Effector memory CD8-positive, alpha-beta T cell (primary cell): ENCODE measurements around the gene HOXD13.

Experiments
- ATAC-seq: fragments of 150-1000 bp; cut with Tn5 transposase; replicated peaks from 2 replicates; pipeline ENCODE4 v1.10.0; 2021; ENCODE audit warnings: mild to moderate bottlenecking, moderate library complexity
- DNase-seq, 3 experiments: peaks; one replicate each; pipeline ENCODE4 v3.0.0; 2021
- H3K27ac Mint-ChIP-seq, 2 donors: one replicate each; pipeline ENCODE4 v1.8.0; 2022; ENCODE audit warnings: mild to moderate bottlenecking in 2 of 2, mixed read lengths in 2 of 2, moderate library complexity in 2 of 2
- H3K27me3 Mint-ChIP-seq, 2 donors: one replicate each; pipeline ENCODE4 v1.8.0; 2022; ENCODE audit warnings: mixed read lengths in 2 of 2
- H3K36me3 Mint-ChIP-seq: one replicate; pipeline ENCODE4 v1.8.0; 2022; ENCODE audit warnings: mild to moderate bottlenecking, moderate library complexity, mixed read lengths; ENCODE audit not compliant: insufficient read depth
- H3K4me1 Mint-ChIP-seq, 2 donors: one replicate each; pipeline ENCODE4 v1.8.0; 2022; ENCODE audit warnings: low read depth in 2 of 2, mixed read lengths in 2 of 2
- H3K4me3 Mint-ChIP-seq, 2 donors: one replicate each; pipeline ENCODE4 v1.8.0; 2022; ENCODE audit warnings: mild to moderate bottlenecking in 2 of 2, mixed read lengths in 2 of 2, moderate library complexity in 2 of 2
- H3K9me3 Mint-ChIP-seq, 2 donors: one replicate each; pipeline ENCODE4 v1.8.0; 2022; ENCODE audit warnings: mixed read lengths in 2 of 2

Gene HOXD13

DNA sequence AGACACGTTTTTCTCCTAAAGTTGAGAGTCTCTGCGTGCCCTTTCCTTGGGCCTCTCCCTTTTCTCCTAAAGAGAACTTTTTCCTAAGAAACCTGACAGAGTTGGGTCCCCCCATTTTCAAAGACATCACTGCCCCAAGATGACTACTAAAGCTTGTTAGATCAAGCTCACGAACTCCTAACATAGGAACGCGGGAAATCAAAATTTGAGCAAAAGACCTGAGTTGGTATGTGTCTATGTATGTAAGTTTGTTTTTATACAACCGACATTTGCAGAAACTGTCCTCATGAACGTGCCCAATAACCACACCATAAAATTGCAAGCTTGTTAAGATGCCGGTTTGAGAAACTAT lies 1.4 kb downstream of the HOXD13 start:
- Mint-ChIP-seq H3K4me1 (peaks cover 23 to 26% of the 10 kb centered on the region in 2 donors), H3K27me3 (peaks cover 88 to 96% of the 10 kb centered on the region in 2 donors), H3K27ac (no peak overlapping the region), H3K9me3 (no peaks in the 10 kb centered on the region), H3K4me3 (peak overlapping the region in 1 of 2 donors; percentile 6), H3K36me3 (peaks cover 25% of the 10 kb centered on the region)
- ATAC-seq (no peak), DNase-seq (no peak)

DNA sequence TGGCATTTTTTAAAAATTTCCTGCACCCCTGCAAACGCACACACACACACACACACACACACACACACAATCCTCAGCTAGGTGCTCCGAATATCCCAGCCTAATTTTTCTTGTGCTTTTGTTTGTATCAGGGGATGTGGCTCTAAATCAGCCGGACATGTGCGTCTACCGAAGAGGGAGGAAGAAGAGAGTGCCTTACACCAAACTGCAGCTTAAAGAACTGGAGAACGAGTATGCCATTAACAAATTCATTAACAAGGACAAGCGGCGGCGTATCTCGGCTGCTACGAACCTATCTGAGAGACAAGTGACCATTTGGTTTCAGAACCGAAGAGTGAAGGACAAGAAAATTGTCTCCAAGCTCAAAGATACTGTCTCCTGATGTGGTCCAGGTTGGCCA lies 1.8 kb downstream of the HOXD13 start:
- Mint-ChIP-seq H3K27me3 (peaks cover 88 to 96% of the 10 kb centered on the region in 2 donors), H3K36me3 (peaks cover 29% of the 10 kb centered on the region), H3K4me1 (peaks cover 23 to 26% of the 10 kb centered on the region in 2 donors), H3K9me3 (no peaks in the 10 kb centered on the region), H3K27ac (no peak overlapping the region), H3K4me3 (no peak overlapping the region)
- DNase-seq, result no peak
- ATAC-seq, result no peak

DNA sequence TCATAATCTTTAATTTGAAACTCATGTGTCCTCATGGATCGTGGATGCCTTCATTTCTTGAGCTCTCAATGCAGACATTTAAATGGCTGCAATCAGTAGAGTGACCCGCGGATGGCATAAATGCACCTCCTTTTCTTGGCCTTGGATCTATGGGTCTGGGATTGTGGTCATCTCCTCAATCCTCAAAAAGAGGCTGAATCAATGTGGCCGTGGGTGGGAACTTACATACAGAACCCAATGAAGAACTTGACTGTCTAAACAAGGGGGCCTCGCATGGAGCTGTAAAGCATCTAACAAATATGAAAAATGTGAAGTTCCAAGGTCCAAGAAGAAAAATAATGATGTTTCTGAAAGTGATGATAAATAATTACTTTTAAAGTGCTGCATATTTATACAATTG lies 2.9 kb downstream of the HOXD13 start:
- H3K27ac Mint-ChIP-seq, result no peak overlapping the region
- H3K4me3 Mint-ChIP-seq, result no peak overlapping the region
- DNase-seq (no peak), ATAC-seq (no peak)
- no peaks in the 10 kb centered on the region for H3K9me3 Mint-ChIP-seq
- H3K36me3 Mint-ChIP-seq, result peaks cover 34% of the 10 kb centered on the region
- peaks cover 23 to 26% of the 10 kb centered on the region in 2 donors for H3K4me1 Mint-ChIP-seq
- peaks cover 88 to 96% of the 10 kb centered on the region in 2 donors for H3K27me3 Mint-ChIP-seq

DNA sequence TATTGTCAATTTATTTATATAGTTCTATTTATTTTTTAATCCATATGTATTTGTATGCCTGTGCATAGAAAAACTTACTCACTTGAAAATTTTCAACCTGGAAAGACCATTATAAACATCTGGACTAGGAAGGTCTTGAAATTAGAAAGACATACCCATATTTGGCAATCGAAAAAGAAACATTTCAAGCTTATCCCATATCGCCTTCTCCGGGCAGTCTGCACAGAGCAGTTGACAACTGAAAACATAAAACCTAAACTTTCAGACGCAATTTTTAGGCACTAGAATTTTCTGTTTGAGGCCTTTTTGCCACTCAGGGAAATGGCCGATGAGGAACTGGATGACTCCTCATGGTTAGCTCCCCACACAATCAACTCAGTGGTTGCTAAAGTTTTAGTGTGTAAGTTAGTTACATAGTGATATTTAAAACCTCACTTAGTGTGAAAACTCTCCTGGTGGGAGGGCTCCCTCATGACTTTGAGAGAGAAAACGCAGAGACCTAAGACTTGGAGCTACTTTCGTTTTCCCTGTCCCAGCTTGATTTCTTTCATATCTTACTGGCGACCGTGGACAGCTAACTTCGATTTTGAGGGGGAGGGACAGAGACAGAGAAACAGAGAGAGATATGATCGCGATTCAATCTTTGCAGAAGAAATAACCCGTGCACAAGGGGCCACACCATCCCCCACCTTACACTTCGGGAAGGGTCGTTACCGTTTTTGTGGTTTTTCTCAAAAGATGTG lies 3.9 kb downstream of the HOXD13 start:
- DNase-seq (no peak), ATAC-seq (peak; percentile 17)
- Mint-ChIP-seq H3K27ac (no peak overlapping the region), H3K9me3 (no peaks in the 10 kb centered on the region), H3K27me3 (peaks cover 86 to 96% of the 10 kb centered on the region in 2 donors), H3K4me3 (peak overlapping the region; percentile 74 to 79), H3K36me3 (peaks cover 38% of the 10 kb centered on the region), H3K4me1 (peaks cover 23 to 26% of the 10 kb centered on the region in 2 donors)

DNA sequence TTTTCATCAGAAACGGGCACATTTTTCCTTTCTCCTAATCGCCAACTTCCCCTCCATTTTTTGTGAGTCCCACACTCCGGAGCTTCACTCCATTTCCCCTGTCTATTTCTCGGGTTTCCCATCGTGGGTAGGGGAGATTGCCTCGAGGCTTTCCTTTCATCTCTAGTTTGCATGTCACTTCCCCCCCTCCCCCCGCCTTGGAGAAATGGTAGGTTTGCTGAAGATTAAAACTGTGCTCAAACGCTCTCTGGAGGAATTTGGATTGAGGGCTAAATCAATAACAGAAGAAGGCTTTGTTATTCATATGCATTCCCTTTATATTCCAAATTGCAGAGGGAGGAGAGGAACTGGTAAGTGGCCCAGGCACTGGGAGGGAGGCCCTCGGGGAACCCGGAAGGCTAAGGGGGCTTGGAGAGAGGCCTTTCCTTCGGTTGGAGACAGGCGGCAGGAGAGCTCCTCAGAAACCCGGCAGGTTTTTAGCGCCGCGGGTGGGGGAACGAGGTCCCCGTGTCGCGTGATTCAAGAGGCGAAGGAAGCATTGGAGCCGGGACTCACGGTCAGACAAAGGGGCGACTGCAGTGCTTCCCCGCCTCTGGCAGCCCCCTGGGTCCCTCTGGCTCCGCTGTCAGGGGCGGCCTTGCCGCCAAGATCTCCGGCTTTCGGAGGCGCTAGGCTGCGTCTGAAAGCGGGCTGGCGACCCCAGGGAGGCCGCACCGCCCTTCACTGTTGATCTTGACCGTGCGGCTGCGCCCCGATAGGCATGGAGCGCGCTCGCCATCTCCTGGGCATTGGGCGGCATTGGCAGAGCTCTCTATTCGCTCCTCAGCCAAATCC lies 4.7 kb downstream of the HOXD13 start:
- Mint-ChIP-seq H3K4me1 (peaks cover 19 to 21% of the 10 kb centered on the region in 2 donors), H3K27me3 (peaks cover 86 to 96% of the 10 kb centered on the region in 2 donors), H3K36me3 (peaks cover 30% of the 10 kb centered on the region), H3K4me3 (peak overlapping the region; percentile 74 to 79), H3K27ac (peak overlapping the region; percentile 4 to 32), H3K9me3 (no peaks in the 10 kb centered on the region)
- DNase-seq (peak; percentile 49 to 54 (median 51)), ATAC-seq (peak; percentile 85)

DNA sequence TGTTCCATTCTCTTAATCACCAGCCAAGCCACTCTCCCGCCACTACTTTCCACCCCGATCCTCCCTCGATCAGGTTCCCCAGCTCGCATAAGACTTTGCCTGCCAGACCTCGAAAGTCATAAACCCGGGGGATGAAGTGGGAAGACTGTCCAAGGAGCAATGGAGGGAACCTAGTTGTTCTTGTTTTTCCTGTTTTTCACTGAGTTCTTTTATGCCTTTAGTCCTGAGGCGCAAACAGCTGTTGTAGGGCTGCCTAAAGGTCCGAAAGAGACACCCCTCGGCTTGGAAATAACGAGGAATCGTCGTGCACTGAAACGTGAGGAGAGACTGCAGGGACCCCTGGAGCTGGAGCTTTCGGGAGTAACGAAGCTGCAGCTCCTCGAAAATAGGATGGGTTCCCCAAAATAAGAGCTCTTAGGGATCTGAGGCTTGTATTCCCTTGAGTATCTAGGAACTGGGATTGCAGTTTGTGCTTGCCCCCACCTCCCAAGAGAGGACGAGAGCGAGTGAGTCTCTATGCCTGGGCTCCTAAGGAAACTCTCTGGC lies 5.4 kb downstream of the HOXD13 start:
- H3K9me3 Mint-ChIP-seq, result no peaks in the 10 kb centered on the region
- H3K4me1 Mint-ChIP-seq, result peaks cover 19 to 21% of the 10 kb centered on the region in 2 donors
- peaks cover 92 to 99% of the 10 kb centered on the region in 2 donors for H3K27me3 Mint-ChIP-seq
- peak overlapping the region; percentile 74 to 79 for H3K4me3 Mint-ChIP-seq
- DNase-seq (no peak), ATAC-seq (no peak)
- peaks cover 30% of the 10 kb centered on the region for H3K36me3 Mint-ChIP-seq
- peak overlapping the region; percentile 4 to 32 for H3K27ac Mint-ChIP-seq

DNA sequence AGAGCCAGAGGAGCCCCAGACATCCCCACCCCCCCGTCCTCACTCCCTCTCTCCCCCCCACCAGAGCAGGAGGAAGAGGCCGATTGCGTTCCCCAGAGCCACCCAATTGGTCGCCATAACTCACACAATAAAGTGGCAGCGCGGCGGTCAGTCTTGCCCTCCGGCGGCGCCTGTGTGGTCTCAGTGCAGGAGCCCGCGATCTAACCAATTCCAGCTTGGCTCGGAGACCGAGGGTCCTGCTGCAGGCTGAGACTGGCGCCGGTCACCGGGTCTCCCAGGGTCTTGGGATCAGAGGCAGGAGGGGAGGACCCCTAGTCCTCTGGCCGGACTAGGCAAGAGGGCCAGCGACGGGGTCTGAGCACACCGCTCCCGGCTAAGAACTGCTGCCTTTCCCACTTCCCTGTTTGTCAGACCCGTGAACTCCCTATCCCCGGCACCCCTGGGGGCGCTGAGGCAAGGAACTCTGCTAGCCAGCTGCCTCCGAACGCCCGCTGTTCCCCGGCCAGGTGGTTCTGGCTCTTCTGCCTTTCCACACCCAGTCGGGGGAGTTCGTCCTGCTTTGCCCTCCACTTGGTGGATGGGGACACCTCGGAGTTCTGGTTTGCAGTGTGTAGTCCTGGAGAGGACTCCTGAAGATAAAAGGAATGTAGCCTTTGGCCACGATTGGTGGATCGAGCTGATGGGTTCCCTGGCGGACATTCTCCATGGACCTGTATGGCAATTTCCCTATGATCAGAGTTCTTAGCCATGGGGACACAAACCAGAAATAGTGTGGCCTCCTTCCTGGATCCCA lies 6.0 kb downstream of the HOXD13 start:
- H3K36me3 Mint-ChIP-seq, result peaks cover 24% of the 10 kb centered on the region
- no peak overlapping the region for H3K4me3 Mint-ChIP-seq
- H3K27me3 Mint-ChIP-seq, result peaks cover 93 to 99% of the 10 kb centered on the region in 2 donors
- no peak for ATAC-seq
- no peak overlapping the region for H3K27ac Mint-ChIP-seq
- DNase-seq, result no peak
- H3K9me3 Mint-ChIP-seq, result no peaks in the 10 kb centered on the region
- peaks cover 15% of the 10 kb centered on the region in 2 donors for H3K4me1 Mint-ChIP-seq

DNA sequence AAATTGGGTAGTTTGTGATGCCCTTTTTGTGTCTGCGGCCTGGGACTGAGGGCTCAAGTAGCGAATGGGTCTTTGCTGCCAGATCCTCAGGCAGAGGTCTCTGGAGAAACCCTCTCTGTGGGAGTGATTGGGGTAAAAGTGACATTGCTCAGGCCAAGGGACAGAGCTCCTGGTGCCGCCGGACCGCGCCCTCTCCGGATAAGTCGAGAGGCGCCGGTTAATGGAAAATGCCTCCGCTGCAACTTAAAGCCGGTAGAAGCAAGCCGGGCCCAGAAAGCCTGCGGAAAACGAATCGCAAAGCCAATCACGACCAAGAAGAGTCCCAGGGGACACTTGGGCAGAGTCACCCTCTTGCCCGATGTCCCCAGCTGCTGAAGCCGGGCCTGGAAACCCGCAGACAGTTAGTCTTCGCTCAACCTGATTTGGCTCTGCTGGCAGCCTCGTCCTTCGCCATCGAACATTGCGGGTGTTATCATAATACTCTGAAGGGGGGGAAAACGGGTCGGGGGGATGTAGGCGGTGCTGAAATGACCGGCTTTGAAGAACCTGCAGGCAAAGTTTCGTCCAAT lies 6.7 kb downstream of the HOXD13 start:
- Mint-ChIP-seq H3K9me3 (no peaks in the 10 kb centered on the region), H3K4me1 (peaks cover 15 to 19% of the 10 kb centered on the region in 2 donors), H3K4me3 (no peak overlapping the region), H3K27ac (no peak overlapping the region), H3K27me3 (peaks cover 92 to 99% of the 10 kb centered on the region in 2 donors), H3K36me3 (peaks cover 24% of the 10 kb centered on the region)
- DNase-seq (no peak), ATAC-seq (no peak)

DNA sequence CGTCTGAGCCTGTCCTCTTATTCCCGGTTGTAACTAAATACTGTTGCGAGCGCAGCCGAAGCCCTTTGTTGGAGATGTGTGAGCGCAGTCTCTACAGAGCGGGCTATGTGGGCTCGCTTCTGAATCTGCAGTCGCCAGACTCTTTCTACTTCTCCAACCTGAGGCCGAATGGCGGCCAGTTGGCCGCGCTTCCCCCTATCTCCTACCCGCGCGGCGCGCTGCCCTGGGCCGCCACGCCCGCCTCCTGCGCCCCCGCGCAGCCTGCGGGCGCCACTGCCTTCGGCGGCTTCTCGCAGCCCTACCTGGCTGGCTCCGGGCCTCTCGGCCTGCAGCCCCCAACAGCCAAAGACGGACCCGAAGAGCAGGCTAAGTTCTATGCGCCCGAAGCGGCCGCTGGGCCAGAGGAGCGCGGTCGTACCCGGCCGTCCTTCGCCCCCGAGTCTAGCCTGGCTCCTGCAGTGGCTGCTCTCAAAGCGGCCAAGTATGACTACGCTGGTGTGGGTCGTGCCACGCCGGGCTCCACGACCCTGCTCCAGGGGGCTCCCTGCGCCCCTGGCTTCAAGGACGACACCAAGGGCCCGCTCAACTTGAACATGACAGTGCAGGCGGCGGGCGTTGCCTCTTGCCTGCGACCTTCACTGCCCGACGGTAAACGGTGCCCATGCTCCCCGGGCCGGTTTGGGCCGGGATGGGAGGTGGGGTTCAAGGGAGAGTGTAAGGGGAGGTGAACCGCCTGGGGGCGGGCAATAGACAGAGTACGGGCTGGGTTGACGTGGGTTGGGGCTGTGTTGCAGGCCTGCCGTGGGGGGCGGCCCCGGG lies 7.4 kb downstream of the HOXD13 start, which contains the start of gene HOXD12:
Gene HOXD12, plus strand, starts transcription at position 68 of the 819 bp plus-strand sequence. Its CDS starts 7 bp downstream, at position 75.
- H3K36me3 Mint-ChIP-seq, result peaks cover 31% of the 10 kb centered on the region
- H3K4me1 Mint-ChIP-seq, result peaks cover 15 to 24% of the 10 kb centered on the region in 2 donors
- H3K4me3 Mint-ChIP-seq, result no peak within 1 kb of the TSS
- H3K27ac Mint-ChIP-seq, result no peak within 1 kb of the TSS
- no peak for DNase-seq
- H3K9me3 Mint-ChIP-seq, result no peaks in the 10 kb centered on the region
- H3K27me3 Mint-ChIP-seq, result peaks cover 92 to 99% of the 10 kb centered on the region in 2 donors
- ATAC-seq, result no peak

DNA sequence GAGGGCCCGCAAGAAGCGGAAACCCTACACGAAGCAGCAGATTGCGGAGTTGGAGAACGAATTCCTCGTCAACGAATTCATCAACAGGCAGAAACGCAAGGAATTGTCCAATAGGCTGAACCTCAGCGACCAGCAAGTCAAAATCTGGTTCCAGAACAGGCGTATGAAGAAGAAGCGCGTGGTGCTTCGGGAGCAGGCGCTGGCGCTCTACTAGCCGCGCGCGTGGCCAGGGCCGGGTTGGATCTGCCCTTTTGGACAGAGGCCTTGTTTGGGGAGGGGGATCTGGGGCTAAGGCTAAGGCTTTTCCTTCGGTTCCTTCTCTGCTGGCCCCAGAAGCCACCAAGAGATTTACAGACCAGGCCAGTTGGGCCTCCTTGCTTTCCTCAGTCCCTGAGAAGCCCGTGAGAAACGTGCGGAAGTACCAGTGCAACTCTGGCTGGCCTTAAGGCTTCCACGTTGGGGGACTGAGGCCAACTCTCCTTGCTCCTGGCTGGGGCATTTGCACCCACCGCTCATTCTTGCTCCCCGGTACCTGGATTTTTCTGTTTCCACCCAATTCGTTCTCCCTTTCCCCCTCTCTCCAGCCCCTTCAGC lies 8.1 kb downstream of the HOXD13 start:
- no peak for DNase-seq
- H3K27ac Mint-ChIP-seq, result no peak overlapping the region
- H3K9me3 Mint-ChIP-seq, result no peaks in the 10 kb centered on the region
- H3K4me3 Mint-ChIP-seq, result no peak overlapping the region
- peaks cover 15 to 30% of the 10 kb centered on the region in 2 donors for H3K4me1 Mint-ChIP-seq
- H3K36me3 Mint-ChIP-seq, result peaks cover 35% of the 10 kb centered on the region
- peaks cover 92 to 99% of the 10 kb centered on the region in 2 donors for H3K27me3 Mint-ChIP-seq
- ATAC-seq, result no peak

DNA sequence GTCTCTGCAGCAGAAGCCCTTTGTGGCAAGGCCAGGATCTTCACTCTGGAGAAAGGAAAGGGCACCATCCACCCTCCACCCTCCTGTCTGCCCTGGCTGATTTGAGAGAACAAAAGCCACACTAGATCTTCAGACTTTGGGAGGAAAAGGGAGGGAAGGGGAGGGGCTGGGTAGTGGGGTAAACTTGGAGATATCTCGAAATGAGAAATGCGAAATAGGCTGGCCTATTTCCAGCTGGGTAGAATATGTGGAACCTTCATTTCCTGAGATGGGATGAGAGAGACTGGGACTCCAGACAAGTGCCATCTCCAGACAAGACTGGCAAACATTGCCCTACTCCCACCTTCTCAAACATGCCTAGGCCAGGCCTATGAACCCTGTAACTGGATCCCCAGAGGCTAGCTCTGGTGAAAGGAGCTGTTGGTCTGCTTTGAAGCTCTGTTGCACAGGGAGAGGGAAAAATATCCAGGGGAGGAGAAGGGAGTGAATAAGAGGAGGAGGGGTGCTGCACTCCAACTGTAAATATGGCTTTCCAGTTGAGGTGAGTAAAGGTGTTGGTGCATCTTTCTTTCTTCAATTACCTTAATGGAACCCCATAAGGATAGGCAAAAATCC lies 8.8 kb downstream of the HOXD13 start:
- Mint-ChIP-seq H3K9me3 (no peaks in the 10 kb centered on the region), H3K27me3 (peaks cover 94 to 100% of the 10 kb centered on the region in 2 donors), H3K4me1 (peaks cover 20 to 36% of the 10 kb centered on the region in 2 donors), H3K4me3 (no peak overlapping the region), H3K27ac (no peak overlapping the region), H3K36me3 (peaks cover 42% of the 10 kb centered on the region)
- no peak for DNase-seq
- ATAC-seq, result no peak
